HG03342 (cell line): ENCODE results near the gene DYSF.

ENCODE experiments used
- ATAC-seq: cut with Tn5 transposase; IDR thresholded peaks from one replicate; pipeline ENCODE4 v1.9.1; 2021; ENCODE audit warnings: mild to moderate bottlenecking, moderate library complexity; ENCODE audit not compliant: unreplicated experiment

The DYSF gene

GRCh38 chr2:71610671-71611070 lies 157.3 kb downstream of the DYSF start:
- no peak for ATAC-seq

GRCh38 chr2:71611247-71611646 lies 157.9 kb downstream of the DYSF start:
- ATAC-seq = no peak

GRCh38 chr2:71611781-71612527 lies 158.6 kb downstream of the DYSF start:
- ATAC-seq = no peak

- ATAC-seq = no peak
Measured at GRCh38 chr2:71612581-71613402, 159.4 kb downstream of the DYSF start.

- ATAC-seq = no peak
Measured at GRCh38 chr2:71613403-71613952, 160.1 kb downstream of the DYSF start.

- ATAC-seq = no peak
Measured at GRCh38 chr2:71613953-71614925, 160.9 kb downstream of the DYSF start.

GRCh38 chr2:71614976-71615766 lies 161.8 kb downstream of the DYSF start:
- ATAC-seq = no peak

- no peak for ATAC-seq
Measured at GRCh38 chr2:71615767-71616730, 162.7 kb downstream of the DYSF start.

GRCh38 chr2:71617266-71617665 lies 163.9 kb downstream of the DYSF start:
- ATAC-seq = no peak

- ATAC-seq = no peak
Measured at GRCh38 chr2:71618327-71619113, 165.2 kb downstream of the DYSF start.

GRCh38 chr2:71619230-71619741 lies 165.9 kb downstream of the DYSF start:
- ATAC-seq = no peak

- no peak for ATAC-seq
Measured at GRCh38 chr2:71620116-71620515, 166.8 kb downstream of the DYSF start.

- no peak for ATAC-seq
Measured at GRCh38 chr2:71620851-71621251, 167.5 kb downstream of the DYSF start.

- no peak for ATAC-seq
Measured at GRCh38 chr2:71629273-71629672, 175.9 kb downstream of the DYSF start.

GRCh38 chr2:71629771-71630453 lies 176.6 kb downstream of the DYSF start:
- ATAC-seq = no peak

- no peak for ATAC-seq
Measured at GRCh38 chr2:71630454-71631328, 177.3 kb downstream of the DYSF start.
